NCI-H446 treated with DMSO at 0.1 percent for 48 hours (cell line): ENCODE measurements around the gene PRDM2.

Source experiments
- DNase-seq: peaks from one replicate; lab custom pipeline; 2025; lab: John Stamatoyannopoulos, UW

PRDM2 gene

GRCh38 chr1:13838236-13838635 lies 138.2 kb downstream of the PRDM2 start:
- DNase-seq, result no peak

GRCh38 chr1:13842497-13842896 lies 142.5 kb downstream of the PRDM2 start:
- DNase-seq, result no peak

DNA sequence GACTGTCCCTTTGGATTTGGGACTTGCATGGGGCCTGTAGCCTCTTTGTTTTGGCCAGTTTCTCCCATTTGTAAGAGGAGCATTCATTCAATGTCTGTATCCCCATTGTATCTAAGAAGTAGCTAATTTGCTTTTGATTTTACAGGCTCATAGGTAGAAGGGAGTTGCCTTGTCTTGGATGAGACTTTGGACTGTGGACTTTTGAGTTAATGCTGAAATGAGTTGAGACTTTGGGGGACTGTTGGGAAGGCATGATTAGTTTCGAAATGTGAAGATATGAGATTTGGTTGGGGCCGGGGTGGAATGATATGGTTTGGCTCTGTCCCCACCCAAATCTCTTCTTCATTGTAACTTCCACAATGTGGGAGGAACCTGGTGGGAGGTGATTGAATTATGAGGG lies 151.7 kb downstream of the PRDM2 start:
- no peak for DNase-seq

GRCh38 chr1:13855554-13855953 lies 155.6 kb downstream of the PRDM2 start:
- DNase-seq, result no peak

GRCh38 chr1:13860031-13860430 lies 160.0 kb downstream of the PRDM2 start:
- no peak for DNase-seq

DNA sequence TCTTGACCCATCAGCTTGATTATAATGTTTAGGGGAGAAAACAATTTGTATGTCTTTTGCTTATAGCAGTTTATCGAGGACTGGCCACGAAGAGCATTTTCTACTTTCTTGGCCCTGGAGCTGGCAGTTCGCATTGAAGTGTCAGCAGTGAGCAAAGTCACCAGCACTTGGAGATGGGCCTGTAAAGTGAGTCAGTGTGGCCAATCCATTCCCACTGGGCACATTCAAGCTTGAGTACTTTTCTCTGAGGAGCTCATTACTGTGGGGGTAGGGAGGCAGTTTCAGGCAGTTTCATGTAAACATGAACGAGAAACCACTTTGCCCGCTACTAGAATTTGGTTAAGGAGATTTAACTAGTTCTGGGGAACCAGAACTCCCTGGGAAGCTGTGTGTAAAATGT lies 164.8 kb downstream of the PRDM2 start:
- DNase-seq, result no peak

DNA sequence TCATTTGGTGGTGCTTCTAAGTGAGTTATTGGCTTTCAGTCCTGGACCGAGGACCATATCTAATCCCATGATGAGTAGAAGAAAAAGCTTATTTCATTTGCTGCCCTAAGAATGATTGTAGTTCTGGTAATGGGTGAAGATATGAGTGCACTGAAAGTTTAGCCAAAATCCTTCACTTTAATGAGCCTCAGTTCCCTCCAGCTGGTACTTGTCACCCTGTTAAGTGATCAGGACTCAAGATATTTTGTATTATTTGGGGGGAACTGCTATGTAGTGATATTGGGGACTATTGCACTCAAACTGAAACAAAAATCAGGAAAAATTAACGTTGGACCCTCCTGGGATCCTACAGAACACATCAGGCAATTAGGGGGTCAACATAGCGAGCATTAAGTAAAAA lies 165.9 kb downstream of the PRDM2 start:
- no peak for DNase-seq

DNA sequence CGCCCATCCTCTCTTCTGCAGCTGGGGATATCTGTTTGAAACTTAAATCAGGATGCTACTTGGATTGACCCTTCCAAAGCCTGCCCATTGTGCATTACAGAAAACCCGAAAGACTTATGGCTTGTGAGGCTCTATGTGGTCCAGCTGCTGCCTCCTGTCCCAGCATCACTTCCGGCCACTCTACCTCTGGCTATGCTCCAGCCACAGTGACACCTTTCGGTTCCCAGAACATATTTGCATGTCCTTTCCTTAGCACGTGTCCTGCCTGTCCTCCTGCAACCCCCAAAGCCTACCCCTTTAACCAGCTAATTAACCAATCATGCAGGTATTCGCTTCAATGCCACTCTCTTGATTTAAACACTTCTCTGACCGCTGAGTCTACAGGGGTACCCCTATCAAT lies 167.6 kb downstream of the PRDM2 start:
- no peak for DNase-seq

GRCh38 chr1:13869172-13869797 lies 169.3 kb downstream of the PRDM2 start:
- no peak for DNase-seq

DNA sequence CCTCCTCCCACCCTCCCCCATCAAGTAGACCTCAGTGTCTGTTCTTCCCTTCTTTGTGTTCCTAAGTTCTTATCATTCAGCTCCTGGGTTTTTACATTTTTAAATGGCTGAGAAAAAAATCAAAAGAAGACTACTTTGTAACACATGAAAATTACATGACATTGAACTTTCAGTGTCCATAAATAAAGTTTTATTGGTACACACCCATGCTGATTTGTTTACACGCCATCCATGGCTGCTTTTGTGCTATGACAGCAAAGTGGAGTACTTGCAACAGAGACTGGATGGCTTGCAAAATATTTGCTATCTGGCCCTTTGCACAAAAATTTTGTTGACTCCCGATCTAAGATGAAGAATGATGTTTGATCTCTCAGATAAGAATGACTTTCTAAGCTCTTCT lies 171.4 kb downstream of the PRDM2 start:
- no peak for DNase-seq

- DNase-seq, result no peak
These were observed 171.9 kb downstream of the PRDM2 start for GRCh38 chr1:13871886-13872285.

GRCh38 chr1:13873032-13873431 lies 173.0 kb downstream of the PRDM2 start:
- DNase-seq, result no peak
